Hepatocyte (in vitro differentiated cells): ENCODE measurements around the gene PLD3.

Experiments
- EZH2 ChIP-seq: fragments of 200-600 bp; sonication (generic); IDR thresholded peaks from 2 replicates; pipeline ENCODE4 v1.6.1; 2016; ENCODE audit warnings: antibody characterized with exemption, mild to moderate bottlenecking, borderline replicate concordance
- EZH2phosphoT487 ChIP-seq: fragments of 200-600 bp; sonication (generic); IDR thresholded peaks from one replicate; pipeline ENCODE4 v1.6.1; 2018; ENCODE audit warnings: antibody characterized with exemption, mild to moderate bottlenecking, low read depth, moderate library complexity; ENCODE audit not compliant: unreplicated experiment, severe bottlenecking
- TF ChIP-seq, protein P1 (sequence below): fragments of 200-600 bp; sonication (generic); IDR thresholded peaks from 2 replicates; pipeline ENCODE4 v1.5.1; 2016; ENCODE audit warnings: antibody characterized with exemption, mild to moderate bottlenecking; ENCODE audit not compliant: poor library complexity

DNA sequence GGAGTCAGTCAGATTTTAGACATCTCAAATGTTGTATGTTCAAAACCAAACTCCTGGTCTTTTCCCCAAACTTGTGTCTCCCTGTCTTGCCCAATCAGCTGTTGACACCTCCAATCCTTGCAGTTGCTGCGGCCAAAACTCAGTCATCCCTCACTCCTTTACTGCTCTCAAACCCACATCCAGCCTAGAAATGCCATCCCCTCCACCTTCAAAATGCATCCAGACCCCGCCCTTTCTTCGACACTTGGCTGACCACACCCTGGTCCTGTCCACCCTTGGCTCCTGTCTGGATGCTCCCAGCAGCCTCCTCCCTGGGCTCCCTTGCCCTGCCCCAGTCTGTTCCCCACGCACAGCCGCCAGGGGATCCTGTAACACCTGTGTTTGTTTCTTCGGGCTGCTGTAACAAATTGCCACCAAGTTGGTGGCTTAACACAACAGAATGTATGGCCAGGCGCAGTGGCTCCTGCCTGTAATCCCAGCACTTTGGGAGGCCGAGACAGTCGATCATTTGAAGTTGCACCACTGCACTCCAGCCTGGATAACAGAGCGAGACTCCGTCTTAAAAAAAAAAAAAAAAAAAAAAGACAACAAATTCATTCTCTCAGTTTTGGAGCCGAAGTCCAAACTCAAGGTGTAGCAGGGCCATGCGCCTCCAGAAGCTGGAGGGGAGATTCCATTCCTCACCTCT, 11.7 kb downstream of the PLD3 start:
- TF ChIP-seq, protein P1, sequence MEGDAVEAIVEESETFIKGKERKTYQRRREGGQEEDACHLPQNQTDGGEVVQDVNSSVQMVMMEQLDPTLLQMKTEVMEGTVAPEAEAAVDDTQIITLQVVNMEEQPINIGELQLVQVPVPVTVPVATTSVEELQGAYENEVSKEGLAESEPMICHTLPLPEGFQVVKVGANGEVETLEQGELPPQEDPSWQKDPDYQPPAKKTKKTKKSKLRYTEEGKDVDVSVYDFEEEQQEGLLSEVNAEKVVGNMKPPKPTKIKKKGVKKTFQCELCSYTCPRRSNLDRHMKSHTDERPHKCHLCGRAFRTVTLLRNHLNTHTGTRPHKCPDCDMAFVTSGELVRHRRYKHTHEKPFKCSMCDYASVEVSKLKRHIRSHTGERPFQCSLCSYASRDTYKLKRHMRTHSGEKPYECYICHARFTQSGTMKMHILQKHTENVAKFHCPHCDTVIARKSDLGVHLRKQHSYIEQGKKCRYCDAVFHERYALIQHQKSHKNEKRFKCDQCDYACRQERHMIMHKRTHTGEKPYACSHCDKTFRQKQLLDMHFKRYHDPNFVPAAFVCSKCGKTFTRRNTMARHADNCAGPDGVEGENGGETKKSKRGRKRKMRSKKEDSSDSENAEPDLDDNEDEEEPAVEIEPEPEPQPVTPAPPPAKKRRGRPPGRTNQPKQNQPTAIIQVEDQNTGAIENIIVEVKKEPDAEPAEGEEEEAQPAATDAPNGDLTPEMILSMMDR = no peak
- TF ChIP-seq EZH2 (no peak), EZH2phosphoT487 (no peak)
